ENCODE data around the gene OSBPL5.

The OSBPL5 gene

GRCh38 chr11:3156282-3156660 is 8.8 kb downstream of the OSBPL5 start:
- no peak for TF ChIP-seq CTCF (IDR thresholded peaks at IDR 0.05; ENCODE audit: low read depth, low read length)
- H3K4me3 ChIP-seq (ENCODE audit: low read depth, low read length) = no peak overlapping the region

- H3K4me3 ChIP-seq (ENCODE audit: low read depth, low read length) = no peak overlapping the region
- TF ChIP-seq CTCF (IDR thresholded peaks at IDR 0.05; ENCODE audit: low read depth, low read length) = no peak
Observed at GRCh38 chr11:3155691-3156258, 9.3 kb downstream of the OSBPL5 start.

GRCh38 chr11:3155216-3155615 is 9.9 kb downstream of the OSBPL5 start:
- no peak for TF ChIP-seq CTCF (IDR thresholded peaks at IDR 0.05; ENCODE audit: low read depth, low read length)
- no peak overlapping the region for H3K4me3 ChIP-seq (ENCODE audit: low read depth, low read length)

- TF ChIP-seq CTCF (IDR thresholded peaks at IDR 0.05; ENCODE audit: low read depth, low read length) = no peak
- no peak overlapping the region for H3K4me3 ChIP-seq (ENCODE audit: low read depth, low read length)
Observed at GRCh38 chr11:3154001-3154599, 11.0 kb downstream of the OSBPL5 start.

GRCh38 chr11:3153291-3153861 is 11.7 kb downstream of the OSBPL5 start:
- TF ChIP-seq CTCF (IDR thresholded peaks at IDR 0.05; ENCODE audit: low read depth, low read length) = no peak

GRCh38 chr11:3152471-3153110 is 12.5 kb downstream of the OSBPL5 start:
- TF ChIP-seq CTCF (IDR thresholded peaks at IDR 0.05; ENCODE audit: low read depth, low read length) = no peak
- H3K4me3 ChIP-seq (ENCODE audit: low read depth, low read length) = no peak overlapping the region

More at GRCh38 chr11:3153291-3153861, 11.7 kb downstream of the OSBPL5 start:
- no peak overlapping the region for H3K4me3 ChIP-seq (ENCODE audit: low read depth, low read length)

- no peak overlapping the region for H3K4me3 ChIP-seq (ENCODE audit: low read depth, low read length)
- TF ChIP-seq CTCF (IDR thresholded peaks at IDR 0.05; ENCODE audit: low read depth, low read length) = no peak
Observed at GRCh38 chr11:3150726-3151125, 14.4 kb downstream of the OSBPL5 start.
